Stimulated activated CD8-positive, alpha-beta memory T cell treated with anti-CD3 and anti-CD28 coated beads, Interleukin-12 subunit alpha, Interleukin-12 subunit beta, amount 100 ng/mL, for 24 hours (primary cell): Measurements from ENCODE around the gene IGSF22.
"Not testable (repeated sequence)": the region's sequence is repeated elsewhere in the genome, so short reads cannot be mapped to it uniquely, and the experiment has no call there.

Experiments used
- DNase-seq: peaks from one replicate; pipeline ENCODE4 v3.0.0-alpha.2; 2020; ENCODE audit errors: extremely low read depth

Gene IGSF22

DNA sequence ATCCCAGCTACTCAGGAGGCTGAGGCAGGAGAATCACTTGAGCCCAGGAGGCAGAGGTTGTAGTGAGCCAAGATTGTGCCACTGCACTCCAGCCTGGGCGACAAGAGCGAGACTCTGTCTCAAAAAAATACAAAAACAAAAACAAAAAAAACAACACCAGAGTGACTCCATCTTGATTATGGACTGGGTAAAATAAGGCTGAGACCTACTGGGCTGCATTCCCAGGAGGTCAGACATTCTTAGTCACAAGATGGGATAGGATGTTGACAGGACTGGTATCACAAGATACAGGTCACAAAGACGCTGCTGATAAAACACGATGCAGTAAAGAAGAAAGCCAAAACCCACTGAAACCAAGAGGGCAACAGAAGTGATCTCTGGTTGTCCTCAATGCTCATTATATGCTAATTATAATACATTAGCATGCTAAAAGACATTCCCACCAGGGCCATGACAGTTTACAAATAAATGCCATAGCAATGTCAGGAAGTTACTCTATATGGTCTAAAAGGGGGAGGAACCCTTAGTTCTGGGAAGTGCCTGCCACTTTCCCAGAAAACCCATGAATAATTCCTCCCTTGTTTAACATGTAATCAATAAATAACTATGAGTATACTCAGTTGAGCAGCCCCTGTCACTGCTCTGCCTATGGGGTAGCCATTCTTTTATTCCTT, 34.4 kb downstream of the IGSF22 start:
- DNase-seq = not testable (repeated sequence)

DNA sequence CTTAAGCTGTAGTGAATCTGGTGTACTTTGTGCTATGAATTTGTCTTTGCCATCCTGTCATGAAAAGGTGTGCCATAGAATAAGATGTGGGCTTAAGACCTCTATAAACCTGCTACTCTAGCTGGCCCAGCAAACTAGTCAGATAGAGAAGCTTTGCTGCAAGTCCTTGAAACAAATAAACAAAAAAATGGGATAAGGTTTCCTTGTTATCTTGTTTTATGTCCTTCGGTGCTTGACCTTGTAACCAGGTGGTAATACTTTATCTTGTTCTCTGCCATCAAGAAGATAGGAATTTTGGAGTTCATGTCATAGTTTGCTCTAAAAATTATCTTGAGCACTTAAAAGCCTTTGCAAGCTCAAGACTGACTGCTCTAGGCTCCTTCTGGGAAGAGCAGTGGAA, 41.7 kb downstream of the IGSF22 start:
- no peak for DNase-seq

DNA sequence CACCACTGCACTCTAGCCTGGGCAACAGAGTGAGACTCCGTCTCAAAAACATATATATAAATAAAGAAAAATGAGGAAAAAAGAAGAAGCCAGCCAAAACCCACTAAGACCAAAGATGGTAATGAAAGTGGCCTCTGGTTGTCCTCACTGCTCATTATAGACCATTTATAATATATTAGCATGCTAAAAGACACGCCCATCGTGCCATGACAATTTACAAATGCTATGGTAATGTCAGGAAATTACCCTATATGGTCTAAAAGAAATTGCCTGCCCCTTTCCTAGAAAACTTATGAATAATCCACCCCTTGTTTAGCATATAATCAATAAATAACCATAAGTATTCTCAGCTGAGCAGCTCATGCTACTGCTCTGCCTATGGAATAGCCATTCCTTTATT, 43.5 kb downstream of the IGSF22 start:
- DNase-seq = no peak

DNA sequence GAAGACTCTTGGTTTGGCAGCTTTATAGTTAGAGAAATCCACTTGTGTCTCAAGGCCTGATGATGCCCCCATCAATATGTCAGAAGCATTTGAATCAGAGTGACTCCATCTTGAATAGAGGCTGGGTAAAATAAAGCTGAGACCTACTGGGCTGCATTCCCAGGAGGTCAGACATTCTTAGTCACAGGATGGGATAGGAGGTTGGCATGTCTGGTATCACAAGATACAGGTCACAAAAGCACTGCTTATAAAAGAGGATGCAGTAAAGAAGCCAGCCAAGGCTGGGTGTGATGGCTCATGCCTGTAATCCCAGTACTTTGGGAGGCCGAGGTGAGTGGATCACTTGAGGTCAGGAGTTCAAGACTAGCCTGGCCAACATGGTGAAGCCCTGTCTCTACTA, 44.0 kb downstream of the IGSF22 start:
- DNase-seq = not testable (repeated sequence)

DNA sequence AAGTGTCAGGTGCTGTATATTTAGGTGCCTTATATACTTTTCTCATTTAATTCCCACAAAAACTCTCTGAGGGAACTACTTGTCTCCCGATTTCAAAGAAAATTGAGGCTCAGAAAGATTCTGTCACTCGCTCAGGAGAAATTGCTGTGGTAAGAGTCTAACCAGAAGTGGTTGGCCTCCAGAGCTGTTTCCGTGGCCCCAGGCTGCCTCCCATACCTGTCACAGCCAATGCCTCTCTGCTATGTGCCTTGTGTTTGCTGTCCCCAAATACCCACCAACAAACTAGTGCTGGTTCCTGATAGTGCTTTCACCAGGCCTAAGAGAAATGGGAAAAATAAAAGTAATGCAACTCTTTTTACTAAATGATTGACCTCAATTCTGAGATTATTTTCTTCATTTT, 48.4 kb downstream of the IGSF22 start:
- DNase-seq = no peak

DNA sequence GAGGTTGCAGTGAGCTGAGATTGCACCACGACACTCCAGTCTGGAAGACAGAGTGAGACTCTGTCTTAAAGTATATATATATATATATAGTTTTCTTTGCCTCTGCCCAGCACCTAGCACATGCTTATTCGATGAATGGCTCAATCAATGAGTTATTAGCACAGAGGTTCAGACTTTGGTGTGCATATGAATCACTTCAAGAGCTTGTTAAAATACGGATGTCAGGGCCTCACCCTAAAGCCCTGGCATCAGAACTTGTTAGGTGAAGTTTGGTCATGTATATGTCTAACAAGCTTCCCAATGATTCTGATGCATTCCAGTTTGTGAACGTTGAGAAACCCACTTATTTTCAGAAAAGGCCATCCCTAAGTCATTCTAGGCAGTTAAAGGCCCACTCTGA, 49.2 kb downstream of the IGSF22 start:
- no peak for DNase-seq

DNA sequence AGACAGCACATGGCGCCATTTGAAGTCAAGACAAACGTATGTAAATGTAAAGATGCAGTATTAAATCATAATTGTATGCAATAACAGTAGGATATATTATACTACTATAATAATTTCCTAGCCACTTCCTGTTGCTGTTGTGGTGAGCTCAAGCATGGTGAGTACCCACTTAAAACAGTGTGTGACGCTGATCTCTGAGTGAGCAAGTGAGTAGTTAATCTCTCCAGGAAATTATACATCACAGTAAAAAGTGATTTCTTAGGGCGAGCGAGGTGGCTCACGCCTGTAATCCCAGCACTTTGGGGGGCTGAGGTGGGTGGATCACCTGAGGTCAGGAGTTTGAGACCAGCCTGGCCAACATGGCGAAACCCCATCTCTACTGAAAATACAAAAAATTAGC, 53.8 kb downstream of the IGSF22 start:
- peak; percentile 3 for DNase-seq

DNA sequence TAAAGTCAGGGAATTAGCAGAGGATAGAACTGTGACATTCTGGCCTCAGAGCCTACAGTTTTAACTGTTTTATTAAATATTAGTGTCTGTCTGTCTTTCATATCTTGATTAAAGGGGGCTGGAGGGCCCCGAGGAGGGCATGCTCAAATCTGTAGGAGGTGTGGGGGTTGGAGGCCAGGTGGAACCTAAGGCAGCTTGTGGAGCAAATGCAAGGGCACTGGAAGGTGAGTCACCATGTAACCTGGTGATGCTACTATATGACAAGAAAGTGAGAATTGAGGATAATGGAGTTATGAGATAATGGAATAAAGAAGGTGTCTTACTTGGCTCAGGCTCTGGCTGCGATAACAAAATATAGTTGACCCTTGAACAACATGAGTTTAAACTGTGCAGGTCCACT, 54.7 kb downstream of the IGSF22 start:
- no peak for DNase-seq

DNA sequence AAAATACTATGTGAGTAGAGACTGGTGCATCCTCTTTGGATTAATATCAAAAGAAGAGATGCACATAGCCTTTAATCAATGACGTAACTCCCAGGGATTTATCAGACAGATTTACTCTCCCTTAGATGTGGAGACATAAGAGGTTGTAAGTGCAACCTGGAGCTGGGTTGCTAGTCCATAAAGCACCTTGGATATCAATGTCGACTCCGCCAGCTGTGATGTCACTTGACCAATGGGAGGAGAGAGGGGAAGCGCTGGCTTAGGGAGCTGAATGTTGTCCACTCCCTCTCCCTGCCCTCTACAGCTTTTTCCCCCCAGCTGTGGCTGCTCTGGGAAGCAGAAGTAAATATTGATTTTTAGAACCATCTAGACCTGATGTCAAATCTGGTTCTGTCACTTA, 56.3 kb downstream of the IGSF22 start:
- DNase-seq = no peak

DNA sequence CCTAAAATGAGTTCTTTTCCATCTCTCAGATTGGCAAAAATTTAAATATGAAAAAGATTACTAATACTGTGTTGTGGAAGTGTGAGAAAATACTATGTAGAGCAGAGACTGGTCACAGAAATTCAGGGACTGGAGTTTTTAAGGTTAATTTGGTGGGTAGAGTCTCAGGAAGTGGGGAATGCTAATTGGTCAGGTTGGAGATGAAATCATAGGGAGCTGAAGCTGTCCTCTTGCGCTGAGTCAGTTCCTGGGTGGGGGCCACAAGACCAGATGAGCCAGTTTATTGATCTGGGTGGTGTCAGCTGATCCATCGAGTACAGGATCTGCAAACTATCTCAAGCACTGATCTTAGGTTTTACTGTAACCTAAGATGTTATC, 56.8 kb downstream of the IGSF22 start:
- no peak for DNase-seq

DNA sequence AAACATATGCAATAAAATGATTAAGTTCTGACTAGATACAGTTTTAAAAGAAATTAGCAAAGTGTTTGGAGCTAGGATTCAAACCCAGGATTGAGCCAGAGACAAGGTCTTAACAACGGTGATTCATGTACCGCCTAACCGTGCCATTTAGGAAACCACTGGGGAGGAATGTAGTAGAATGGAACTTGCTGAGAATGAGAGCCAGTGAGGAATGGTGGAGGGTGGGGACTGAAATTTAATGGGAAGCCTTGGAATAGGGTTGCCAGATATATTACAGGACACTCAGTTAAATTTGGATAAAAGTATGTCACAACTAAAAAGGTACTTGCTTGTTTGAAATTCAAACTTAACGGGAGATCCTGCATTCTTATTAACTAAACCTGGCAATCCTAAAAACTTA, 57.9 kb downstream of the IGSF22 start:
- no peak for DNase-seq

DNA sequence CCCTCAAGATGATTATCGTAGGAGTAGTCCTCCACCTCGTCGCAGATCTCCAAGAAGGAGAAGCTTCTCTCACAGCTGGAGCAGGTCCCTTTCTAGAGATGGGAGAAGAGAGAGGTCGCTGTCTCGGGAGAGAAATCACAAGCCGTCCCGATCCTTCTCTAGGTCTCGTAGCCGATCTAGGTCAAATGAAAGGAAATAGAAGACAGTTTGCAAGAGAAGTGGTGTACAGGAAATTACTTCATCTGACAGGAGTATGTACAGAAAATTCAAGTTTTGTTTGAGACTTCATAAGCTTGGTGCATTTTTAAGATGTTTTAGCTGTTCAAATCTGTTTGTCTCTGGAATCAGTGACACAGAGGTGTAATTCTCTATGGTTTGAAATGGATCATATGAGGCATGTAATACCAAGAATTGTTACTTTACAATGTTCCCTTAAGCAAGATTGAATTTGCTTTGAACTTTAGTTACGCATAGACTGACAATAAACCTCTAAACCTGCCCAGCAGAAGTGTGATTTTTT, 60.6 kb downstream of the IGSF22 start:
- DNase-seq = not testable (repeated sequence)

DNA sequence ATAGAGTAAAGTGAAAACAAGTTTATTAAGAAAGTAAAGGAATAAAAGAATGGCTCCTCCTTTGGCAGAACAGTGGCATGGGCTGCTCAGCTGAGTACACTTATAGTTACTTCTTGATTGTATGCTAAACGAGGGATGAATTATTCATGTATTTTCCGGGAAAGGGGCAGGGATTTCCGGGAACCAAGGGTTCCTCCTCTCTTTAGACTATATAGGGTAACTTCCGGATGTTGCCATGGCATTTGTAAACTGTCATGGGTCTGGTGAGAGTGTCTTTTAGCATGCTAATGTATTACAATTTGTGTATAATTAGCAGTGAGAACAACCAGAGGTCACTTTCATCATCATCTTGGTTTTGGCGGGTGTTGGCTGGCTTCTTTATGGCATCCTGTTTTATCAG, 68.3 kb downstream of the IGSF22 start:
- DNase-seq = no peak
